ENCODE results near the gene ZNF579. TPM values are rescaled to one million over a fixed set of nuclear protein-coding genes. Genes with fewer than 3 reads are reported as not detected.

The ZNF579 gene
- polyA plus RNA-seq, 1 donor (not counting 4 experiments of a cell fraction or from before 2014, with no cell fraction given) = 1.5 TPM

- TF ChIP-seq CTCF (optimal IDR thresholded peaks at IDR 0.05 in 1 of 3, IDR thresholded peaks at IDR 0.05 in 1 of 3, conservative IDR thresholded peaks at IDR 0.05 in 1 of 3; ENCODE audit: extremely low read depth in 1 of 3, insufficient read depth in 2 of 3, low read length in 3 of 3) (no peak), EZH2 (IDR thresholded peaks at IDR 0.05; ENCODE audit: low read length) (no peak)
These were observed 43.5 kb downstream of the ZNF579 start, which contains the start of gene SBK2 for GRCh38 chr19:55536951-55537740. Gene SBK2, minus strand, starts transcription at chr19:55537133. Its CDS starts 839 bp downstream, at chr19:55536294.

GRCh38 chr19:55536366-55536765 lies 44.3 kb downstream of the ZNF579 start:
- no peaks in the 10 kb centered on the region for H3K27me3 ChIP-seq (ENCODE audit: control insufficient read depth, extremely low read depth, insufficient read depth, low read length)
- no peak for DNase-seq (ENCODE audit: low read depth, low spot score)
- TF ChIP-seq CTCF (optimal IDR thresholded peaks at IDR 0.05 in 1 of 3, IDR thresholded peaks at IDR 0.05 in 1 of 3, conservative IDR thresholded peaks at IDR 0.05 in 1 of 3; ENCODE audit: extremely low read depth in 1 of 3, insufficient read depth in 2 of 3, low read length in 3 of 3) (no peak), EZH2 (IDR thresholded peaks at IDR 0.05; ENCODE audit: low read length) (no peak)
- no peak overlapping the region for H3K4me2 ChIP-seq (ENCODE audit: control insufficient read depth, extremely low read depth, insufficient read depth, low read depth, low read length)
- dilution Hi-C loops (cut with MboI; ENCODE audit: extremely low pct_ligation_motif_present, low sequenced_read_pairs) = no loop called here
- H2AFZ ChIP-seq (ENCODE audit: control insufficient read depth, low read length) = no peak overlapping the region
- no peak overlapping the region for H3K27ac ChIP-seq (ENCODE audit: control insufficient read depth, insufficient read depth, low read length)
- no peaks in the 10 kb centered on the region for H3K4me1 ChIP-seq (ENCODE audit: control insufficient read depth, extremely low read depth, insufficient read depth, low read length)
- no peak overlapping the region for H3K4me3 ChIP-seq (ENCODE audit: control insufficient read depth in 2 of 3, extremely low read depth in 1 of 3, insufficient read depth in 2 of 3, low read depth in 1 of 3, low read length in 3 of 3)
- H3K9me3 ChIP-seq (ENCODE audit: control insufficient read depth, low read depth, low read length) = no peaks in the 10 kb centered on the region
- H3K79me2 ChIP-seq (ENCODE audit: control insufficient read depth, insufficient read depth, low read length) = no peaks in the 10 kb centered on the region
- no peaks in the 10 kb centered on the region for H4K20me1 ChIP-seq (ENCODE audit: control insufficient read depth, extremely low read depth, insufficient read depth, low read length)
- no peak for FAIRE-seq
- H3K9ac ChIP-seq (ENCODE audit: control insufficient read depth, extremely low read depth, insufficient read depth, low read length) = no peak overlapping the region
- no peaks in the 10 kb centered on the region for H3K36me3 ChIP-seq (ENCODE audit: control insufficient read depth in 2 of 2, extremely low read depth in 1 of 2, insufficient read depth in 2 of 2, low read length in 2 of 2)
- H3K9me1 ChIP-seq (ENCODE audit: control insufficient read depth, extremely low read depth, insufficient read depth, low read length) = no peaks in the 10 kb centered on the region

More at GRCh38 chr19:55536951-55537740, 43.5 kb downstream of the ZNF579 start, which contains the start of gene SBK2:
- Histone ChIP-seq H3K79me2 (ENCODE audit: control insufficient read depth, insufficient read depth, low read length) (no peaks in the 10 kb centered on the region), H3K9me3 (ENCODE audit: control insufficient read depth, low read depth, low read length) (no peaks in the 10 kb centered on the region), H3K36me3 (ENCODE audit: control insufficient read depth in 2 of 2, extremely low read depth in 1 of 2, insufficient read depth in 2 of 2, low read length in 2 of 2) (no peaks in the 10 kb centered on the region), H3K27ac (ENCODE audit: control insufficient read depth, insufficient read depth, low read length) (no peak within 1 kb of the TSS), H4K20me1 (ENCODE audit: control insufficient read depth, extremely low read depth, insufficient read depth, low read length) (no peaks in the 10 kb centered on the region), H3K27me3 (ENCODE audit: control insufficient read depth, extremely low read depth, insufficient read depth, low read length) (no peaks in the 10 kb centered on the region), H3K9me1 (ENCODE audit: control insufficient read depth, extremely low read depth, insufficient read depth, low read length) (no peaks in the 10 kb centered on the region), H3K4me2 (ENCODE audit: control insufficient read depth, extremely low read depth, insufficient read depth, low read depth, low read length) (no peak within 1 kb of the TSS), H2AFZ (ENCODE audit: control insufficient read depth, low read length) (no peak within 1 kb of the TSS), H3K9ac (ENCODE audit: control insufficient read depth, extremely low read depth, insufficient read depth, low read length) (no peak within 1 kb of the TSS), H3K4me1 (ENCODE audit: control insufficient read depth, extremely low read depth, insufficient read depth, low read length) (no peaks in the 10 kb centered on the region), H3K4me3 (ENCODE audit: control insufficient read depth in 2 of 3, extremely low read depth in 1 of 3, insufficient read depth in 2 of 3, low read depth in 1 of 3, low read length in 3 of 3) (no peak within 1 kb of the TSS)
- FAIRE-seq (no peak), DNase-seq (ENCODE audit: low read depth, low spot score) (no peak)
- dilution Hi-C loops (cut with MboI; ENCODE audit: extremely low pct_ligation_motif_present, low sequenced_read_pairs) = no loop called here
